GM19372 (cell line): Measurements from ENCODE around the gene BMP8A.
A peak's percentile ranks its signal among the peaks of the same experiment; 100 is the strongest.
"Not testable (repeated sequence)": the region's sequence is repeated elsewhere in the genome, so short reads cannot be mapped to it uniquely, and the experiment has no call there.

ENCODE experiments used
- ATAC-seq: cut with Tn5 transposase; IDR thresholded peaks from one replicate; pipeline ENCODE4 v1.9.1; 2021; ENCODE audit warnings: mild to moderate bottlenecking, low read depth, moderate library complexity; ENCODE audit not compliant: unreplicated experiment

Gene BMP8A

DNA sequence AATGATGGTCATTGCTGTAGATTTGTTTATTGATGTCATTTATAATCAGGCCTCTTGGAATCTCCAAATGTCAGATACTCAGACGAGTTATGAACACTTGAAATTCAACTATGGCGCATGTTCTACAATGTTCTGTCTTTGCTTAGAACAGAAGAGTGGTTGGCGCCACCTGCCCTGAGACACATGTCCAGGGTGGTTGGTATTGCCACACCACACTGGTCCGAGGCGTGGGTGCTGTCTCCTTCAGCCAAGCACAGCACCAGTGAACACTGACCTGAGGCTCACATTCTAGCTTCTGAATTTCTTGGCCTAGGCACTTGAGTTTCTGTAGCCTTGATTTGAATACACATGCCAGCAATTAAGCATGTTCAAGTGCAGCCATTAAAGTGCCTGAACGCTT, 10.1 kb upstream of the BMP8A start:
- ATAC-seq, result no peak

DNA sequence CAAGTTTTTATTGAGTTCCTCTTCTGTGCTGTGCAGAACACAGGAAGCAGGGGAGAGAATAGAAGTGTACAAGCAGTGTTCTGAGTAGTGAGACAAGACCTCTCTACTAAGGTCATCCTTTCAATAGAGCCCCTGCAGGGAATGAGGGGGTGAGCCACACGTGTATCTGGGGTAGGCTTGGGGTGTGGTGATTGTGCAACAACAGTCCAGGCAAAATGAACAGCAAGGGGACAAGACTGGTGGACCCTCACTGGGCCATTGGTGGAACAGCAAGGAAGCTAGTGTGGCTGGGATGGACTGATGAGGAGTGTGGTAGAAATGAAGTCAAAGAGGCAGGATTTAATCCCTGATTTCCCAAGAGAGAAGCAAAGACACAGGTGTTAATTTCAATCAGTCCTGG, 8.2 kb upstream of the BMP8A start:
- no peak for ATAC-seq

DNA sequence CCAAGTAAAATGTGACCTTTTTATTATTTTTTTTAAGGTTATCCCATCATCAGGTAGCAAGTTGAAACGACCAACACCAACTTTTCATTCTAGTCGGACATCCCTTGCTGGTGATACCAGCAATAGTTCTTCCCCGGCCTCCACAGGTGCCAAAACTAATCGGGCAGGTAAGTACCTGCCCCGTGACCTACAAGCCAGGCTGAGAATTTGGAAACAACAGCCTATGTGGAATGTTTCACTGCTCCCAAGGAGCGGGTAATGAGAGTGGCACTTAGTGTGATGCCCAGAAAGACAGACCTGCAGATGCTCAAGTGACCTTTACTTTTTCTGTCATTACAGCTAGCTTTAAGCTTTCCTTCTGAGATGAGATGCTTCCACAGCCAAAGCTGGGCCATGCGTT, 6.9 kb upstream of the BMP8A start:
- ATAC-seq, result no peak

DNA sequence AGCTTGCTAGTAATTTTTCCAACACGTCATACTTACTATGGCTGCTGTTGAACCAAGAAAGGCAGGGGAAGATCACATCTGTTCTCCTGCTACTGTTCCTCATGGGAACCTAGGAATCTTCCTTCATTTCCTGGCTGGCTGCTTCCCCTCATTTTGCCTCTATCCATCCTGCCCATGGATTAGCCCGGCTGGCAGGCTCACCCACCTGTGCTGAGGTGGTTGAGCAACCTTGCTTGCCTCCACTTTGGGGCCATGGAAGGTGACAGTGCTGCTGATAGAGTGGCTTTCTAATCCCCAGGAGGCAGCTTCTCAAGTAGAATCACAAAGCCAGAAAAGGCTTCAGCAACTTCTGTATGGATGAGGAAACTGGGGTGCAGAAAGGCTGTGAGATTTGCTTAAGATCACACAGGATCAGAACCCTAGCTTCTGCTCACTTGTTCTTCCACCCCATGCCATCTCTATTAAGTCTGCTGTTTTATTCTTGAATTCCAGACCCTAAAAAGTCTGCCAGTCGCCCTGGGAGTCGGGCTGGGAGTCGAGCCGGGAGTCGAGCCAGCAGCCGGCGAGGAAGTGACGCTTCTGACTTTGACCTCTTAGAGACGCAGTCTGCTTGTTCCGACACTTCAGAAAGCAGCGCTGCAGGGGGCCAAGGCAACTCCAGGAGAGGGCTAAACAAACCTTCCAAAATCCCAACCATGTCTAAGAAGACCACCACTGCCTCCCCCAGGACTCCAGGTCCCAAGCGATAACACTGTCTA, 6.2 kb upstream of the BMP8A start:
- ATAC-seq, result no peak

DNA sequence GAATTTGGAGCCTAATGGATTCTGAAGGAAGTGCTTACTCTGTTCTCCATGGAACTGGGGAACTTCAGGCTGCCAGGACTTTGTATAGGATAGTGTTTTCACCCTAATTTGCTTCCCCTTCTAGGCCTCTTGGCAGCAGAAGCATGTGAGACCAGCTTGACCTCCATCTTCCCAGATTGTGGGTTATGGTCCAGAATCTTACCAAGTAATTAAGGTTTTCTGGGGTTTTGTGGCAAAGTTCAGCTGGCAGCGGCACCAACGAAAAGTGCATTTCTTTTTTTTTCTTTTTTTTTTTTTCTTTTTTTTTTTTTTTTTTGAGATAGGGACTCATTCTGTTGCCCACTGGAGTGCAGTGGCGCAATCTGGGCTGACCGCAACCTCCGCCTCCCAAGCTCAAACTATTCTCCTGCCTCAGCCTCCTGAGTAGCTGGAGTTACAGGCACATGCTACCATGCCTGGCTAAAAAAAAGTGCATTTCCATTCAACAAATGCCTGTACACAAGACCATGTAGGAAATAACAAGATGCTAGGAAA, 3.4 kb upstream of the BMP8A start:
- ATAC-seq, result no peak

DNA sequence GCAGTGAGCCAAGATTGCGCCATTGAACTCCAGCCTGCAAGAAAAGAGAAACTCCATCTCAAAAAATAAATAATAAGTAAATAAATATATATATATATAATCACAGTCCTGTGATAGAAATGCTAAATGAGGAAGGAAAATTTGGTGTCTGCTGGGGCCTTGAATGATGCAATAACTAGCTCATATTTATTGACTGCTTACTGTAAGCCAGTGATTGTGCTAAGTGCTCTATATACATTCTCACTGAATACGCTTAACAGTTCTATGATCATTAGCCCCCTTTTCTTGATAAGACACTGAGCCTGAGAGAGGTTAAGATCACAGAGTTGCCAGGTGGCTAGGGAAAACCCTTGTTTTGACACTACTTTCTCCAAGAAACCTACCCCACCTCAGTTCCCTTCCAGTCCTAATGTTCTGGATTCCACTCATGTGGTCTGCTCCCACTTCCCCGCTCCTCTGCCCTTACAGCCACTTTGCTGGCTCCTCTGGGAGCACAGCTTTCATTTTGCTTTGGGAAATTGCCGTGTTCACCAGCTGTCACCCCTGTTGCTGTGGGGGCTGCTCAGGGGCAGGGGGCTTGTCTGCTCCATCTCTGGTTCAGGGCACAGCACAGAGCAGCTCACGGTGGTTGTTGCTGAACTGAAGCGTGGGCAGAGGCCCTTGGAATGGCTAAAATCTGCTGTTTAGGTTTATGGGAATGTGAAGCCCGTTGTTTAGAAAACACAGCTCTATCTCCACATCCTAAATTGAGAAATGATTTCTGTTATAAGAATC, 2.5 kb upstream of the BMP8A start:
- no peak for ATAC-seq

DNA sequence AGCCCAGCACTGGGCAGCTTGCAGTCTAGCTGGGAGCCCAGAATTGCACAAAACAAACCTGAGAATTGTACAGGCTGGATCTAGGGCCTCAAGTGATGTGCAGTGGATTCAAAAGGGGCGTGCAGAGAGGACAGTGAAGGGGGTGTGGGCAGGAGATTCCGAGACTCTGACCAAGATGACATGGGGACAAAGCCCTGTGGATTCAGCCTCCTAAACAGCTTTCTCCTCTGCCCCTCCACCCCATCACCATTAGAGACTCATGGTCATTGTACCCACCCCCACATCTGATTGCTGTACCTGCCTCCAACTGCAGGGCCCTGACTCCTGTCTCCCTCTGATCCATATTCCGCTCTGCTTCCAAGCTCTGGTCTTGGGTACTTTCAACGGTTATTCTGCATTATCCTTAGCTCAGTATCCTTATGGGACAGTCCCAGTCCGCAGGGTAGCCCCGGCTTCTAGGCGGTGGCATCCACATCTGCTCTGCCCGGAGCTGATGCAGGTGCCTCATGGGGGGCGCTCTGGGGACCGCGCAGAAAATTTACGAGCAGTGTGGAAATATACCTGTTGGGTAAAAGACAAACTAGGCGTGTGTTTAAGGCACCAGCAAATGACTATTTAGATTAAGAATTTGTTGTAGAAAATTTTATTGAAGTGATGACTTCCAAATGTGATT, 1.7 kb upstream of the BMP8A start:
- no peak for ATAC-seq

DNA sequence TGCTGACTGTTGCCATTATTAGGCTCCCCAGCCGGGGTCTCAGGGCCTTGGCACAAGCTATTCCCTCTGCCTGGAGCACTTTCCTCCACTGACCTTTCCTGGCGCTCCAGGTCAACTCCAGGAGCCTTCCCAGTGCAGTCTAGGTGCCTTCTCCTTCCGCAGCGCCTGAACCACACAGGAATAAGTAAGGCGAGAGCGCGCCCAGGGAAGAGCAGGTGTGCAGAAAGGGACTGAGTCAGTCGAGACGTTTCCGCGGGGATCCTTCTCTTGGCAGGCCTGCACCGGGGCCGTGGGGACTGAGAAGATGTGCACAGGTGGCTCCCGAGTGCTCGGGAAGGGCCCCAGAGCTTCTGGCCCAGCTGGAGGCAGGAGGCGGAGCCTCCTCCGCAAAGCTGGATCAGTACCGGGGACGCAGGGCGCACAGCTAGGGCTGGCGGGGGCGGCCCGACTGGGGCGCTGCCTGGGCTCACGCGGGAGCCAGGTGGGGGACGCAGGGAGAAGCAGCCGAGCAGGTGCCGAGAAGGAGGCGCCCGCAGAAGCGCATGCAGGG, 765 bp upstream of the BMP8A start:
- ATAC-seq, result peak; percentile 28

DNA sequence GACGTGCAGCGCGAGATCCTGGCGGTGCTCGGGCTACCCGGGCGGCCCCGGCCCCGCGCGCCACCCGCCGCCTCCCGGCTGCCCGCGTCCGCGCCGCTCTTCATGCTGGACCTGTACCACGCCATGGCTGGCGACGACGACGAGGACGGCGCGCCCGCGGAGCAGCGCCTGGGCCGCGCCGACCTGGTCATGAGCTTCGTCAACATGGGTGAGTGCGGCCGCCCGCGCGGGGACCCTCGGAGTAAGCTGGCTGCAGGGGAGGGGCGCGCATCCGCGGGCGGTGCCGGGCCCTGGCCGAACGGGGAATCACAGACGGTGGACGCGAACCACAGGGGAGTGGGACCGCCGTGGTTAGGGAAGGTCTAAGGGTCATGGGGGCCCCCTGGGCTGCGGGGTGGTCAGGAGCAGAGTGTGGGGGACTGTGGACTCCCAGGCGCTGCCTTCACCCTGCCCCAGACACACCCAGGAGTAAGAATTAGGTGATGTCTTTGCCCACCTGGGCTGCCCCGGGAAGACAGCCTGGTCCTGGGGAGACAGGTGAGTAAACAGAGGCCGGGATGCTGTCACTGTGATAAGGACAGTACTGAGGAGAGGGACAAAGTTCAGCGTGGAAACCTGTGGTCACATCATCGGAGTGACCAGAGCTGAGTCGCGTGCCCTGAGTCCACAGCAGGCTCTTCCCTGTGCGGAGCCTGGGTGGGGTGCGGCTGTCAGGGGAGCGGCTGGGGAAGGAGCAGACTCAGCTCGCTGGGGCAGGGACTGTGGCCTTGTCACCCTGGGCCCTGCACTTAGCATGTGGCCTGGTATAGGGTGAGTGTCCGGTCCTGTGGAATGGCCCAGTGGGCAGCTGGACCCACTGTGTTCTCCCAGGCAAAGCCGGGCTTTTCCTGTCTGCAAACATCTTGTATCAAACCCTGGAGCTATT, 944 bp downstream of the BMP8A start:
- not testable (repeated sequence) for ATAC-seq

DNA sequence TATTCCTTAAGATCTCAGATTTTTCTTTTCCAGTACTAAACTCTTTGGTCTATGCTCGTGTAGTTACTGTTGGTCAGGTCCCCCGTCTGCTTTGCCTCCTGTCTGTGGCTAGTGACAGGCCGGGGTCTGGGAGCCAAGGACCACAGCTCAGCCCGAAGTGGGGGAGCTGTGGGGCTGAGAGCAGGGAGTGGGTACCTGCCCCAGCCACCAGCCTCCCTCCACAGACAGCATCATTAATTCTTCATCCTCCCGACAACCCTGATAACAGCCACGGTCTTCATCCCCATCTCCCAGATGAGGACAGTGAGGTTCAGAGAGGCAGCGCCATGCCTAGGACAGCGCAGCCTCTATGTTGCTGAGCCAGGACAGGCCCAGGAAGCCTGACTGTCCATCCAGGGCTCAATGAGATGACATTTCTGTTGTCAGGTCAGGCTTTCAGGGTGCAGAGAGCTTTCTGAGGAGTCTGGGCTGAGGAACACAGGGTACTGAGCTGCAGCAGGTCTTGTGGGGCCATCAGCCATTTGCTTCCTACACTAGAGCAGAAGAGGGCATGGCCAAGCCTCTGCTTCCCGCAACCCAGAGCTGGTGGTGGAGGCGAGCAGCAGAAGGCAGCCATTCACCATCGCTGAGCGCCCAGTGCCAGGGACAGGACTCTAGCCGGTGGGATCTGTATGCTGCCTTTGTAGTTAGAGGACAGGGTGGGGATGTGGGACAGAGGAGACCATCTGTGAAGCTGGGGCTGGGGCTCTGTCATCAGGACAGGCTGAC, 1.8 kb downstream of the BMP8A start:
- not testable (repeated sequence) for ATAC-seq

DNA sequence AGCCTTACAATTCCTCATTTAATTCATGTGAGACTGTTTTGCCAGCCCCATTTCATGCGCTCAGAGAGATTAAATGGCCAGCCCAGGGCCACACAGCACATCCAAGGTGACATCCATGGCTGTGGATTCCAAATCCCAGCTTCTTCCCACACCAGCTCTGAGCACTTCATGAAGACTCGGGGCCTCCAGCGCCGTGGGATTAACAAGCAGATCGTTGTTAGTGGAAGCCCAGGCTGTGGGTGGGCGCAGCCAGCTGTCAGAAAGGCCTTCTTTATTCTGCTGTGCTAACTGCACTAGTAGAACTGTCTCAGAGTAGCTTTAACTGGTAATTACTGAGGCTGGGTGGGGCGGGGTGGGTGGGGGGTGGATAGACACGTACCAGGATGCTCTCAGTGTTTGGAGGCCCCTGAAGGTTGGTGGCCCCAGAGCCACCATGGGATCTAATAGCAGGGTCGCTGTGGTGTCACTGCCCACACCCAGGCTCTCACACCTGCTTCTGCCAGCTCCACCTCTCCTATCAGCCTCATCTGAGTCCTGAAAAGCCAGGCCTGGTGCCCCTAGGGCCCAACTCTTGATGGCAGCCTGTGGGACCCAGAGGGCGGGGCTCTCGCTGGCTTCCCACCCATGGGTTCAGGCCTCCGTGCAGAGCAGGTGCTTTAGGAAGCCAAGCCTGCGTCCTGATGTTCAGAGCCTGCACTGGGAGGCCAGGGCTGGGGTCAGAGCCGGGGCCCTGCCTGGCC, 3.4 kb downstream of the BMP8A start:
- no peak for ATAC-seq

DNA sequence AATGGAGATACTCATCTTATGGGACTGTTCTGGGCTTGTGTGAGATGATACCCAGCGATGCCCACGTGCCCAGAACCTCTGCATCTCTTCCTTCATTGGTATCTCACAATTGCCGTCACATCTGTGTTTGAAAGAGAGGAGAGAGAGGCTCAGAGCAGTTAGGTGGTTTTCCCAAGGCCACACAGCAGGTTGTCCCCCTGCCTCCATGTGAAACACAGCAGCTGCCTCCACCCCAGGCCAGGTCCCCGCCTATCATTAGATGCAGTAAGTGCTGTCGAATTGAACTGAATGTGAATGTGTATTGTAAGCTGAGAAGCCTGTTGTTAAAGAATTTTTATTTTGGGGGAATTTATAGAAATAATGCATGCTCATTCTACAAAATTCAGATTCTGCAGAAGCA, 5.1 kb downstream of the BMP8A start:
- not testable (repeated sequence) for ATAC-seq

DNA sequence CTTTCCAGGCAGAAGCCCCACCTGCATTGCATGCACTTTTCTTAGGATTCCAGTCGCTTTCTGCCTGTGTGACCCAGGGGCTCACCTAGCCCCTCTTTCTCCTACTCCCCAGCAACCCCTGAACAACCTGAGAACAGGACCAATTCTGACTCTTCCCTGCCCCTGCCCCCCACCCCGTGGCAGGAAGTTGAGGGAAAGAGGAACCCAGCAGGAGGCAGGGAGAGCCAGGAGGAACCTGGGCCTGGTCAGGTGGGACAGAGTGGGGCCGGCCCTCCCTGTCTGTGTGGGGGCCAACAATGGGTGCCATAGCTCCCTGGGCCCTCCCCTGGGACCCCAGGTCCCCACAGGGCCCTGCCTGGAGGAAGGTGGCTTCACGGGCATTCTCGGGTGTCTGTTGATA, 6.1 kb downstream of the BMP8A start:
- ATAC-seq, result no peak

DNA sequence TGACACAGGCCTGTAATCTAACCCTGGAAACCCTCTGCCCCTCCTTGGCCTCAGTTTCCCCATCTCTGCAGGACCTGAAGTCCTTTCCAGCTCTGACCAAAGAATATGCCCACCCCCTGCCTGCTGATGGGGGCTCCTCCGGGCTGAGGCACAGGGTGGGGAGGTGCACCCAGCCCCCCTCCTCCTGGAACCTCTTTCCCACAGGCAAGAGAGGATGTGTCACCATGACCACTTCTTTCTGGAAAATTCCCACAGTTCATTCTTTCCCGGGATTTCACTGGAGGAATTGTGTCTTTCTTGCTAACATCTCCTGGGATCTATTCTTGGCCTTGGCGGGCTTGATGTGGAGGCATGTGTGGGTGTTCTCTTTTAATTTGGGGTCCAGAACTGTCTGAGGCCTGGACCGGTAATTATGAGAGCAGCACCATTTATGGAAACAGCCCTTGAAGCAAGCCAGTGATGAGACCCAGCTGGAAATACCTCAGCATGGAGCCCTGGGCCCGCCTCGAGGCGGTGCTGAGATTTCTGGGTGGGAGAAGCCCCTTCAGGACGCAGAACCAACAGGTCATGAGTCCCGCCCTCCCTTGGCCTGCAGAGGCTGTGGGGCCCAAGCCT, 6.8 kb downstream of the BMP8A start:
- ATAC-seq, result not testable (repeated sequence)

DNA sequence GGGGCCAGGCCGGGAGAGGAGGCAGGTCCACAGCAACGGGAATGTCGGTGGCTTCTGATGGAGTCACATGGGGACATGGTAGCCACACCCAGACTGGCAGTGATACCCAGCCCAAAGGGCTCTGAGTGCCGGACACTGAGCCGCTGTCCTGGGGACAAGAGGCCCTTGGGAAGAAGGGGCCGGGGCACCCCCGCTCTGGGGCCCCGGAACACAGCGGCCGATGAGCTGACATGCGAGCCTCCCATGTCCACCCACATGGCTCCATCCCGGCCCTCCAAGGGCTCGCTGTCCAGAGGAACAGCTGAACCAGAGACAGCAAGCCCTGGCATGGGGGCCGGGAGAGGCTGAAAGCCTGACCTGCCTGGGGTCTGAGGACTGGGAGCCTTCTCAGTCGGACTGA, 7.4 kb downstream of the BMP8A start:
- not testable (repeated sequence) for ATAC-seq

DNA sequence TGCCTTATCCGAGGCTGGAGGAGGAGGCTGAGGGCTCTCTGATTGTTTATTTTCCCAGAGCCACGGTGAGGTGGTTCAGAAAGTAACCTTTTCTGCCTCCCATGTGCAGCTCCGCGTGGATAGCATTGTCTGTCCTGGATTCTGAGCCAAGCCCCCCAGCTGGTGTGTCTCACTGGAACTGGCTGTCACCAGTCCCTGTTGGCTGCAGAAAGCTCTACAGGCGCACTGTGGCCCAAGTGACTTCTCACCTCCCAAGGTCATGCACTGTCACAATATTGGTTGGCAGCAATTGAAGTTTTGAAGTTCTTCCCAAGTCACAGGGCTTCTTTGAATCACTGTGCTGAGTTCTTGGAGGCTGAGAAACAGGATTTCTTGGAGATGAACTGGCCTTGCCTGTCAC, 8.2 kb downstream of the BMP8A start:
- no peak for ATAC-seq

DNA sequence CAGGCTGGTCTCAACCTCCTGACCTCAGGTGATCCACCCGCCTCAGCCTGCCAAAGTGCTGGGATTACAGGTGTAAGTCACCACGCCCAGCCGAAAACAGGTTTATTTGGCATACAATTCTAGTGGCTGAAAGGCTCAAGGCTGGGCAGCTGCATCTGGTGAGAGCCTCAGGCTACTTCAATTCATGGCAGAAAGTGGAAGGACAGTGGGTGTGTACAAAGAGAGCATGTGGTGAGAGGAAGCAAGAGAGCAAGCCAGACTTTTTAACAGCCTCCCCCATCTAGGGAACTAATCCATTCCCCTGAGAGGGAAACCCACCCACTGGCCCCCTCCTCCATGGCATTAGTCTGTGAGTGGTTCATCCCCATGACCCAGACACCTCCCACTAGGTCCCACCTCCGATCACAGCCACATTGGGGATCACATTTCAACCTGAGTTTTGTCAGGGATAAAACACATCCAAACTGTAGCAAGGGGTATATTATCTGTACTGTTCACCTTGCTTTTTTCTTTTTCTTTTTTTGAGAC, 9.5 kb downstream of the BMP8A start:
- no peak for ATAC-seq

DNA sequence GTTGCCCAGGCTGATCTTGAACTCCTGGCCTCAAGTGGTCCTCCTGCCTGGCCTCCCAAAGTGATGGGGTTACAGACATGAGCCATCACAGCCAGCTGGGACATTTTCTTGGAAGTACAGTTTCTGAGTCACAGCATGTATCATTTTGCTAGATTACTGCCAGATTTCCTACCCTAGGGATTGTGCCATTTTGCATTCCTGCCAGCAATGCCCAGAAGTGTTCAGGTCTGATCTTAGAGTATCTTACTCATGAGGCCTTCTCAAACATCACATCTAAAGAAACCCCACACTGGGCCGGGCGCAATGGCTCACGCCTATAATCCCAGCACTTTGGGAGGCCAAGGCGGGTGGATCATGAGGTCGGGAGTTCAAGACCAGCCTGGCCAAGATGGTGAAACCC, 10.2 kb downstream of the BMP8A start:
- ATAC-seq, result no peak
